HUDEP-2 (cell line): ENCODE data around the gene SPEN.

Source experiments
- DNase-seq, 76 experiments: peaks; one replicate each; lab custom pipeline; 2025; ENCODE audit not compliant: unreplicated experiment in 76 of 76; lab: John Stamatoyannopoulos, UW

Gene SPEN

DNA sequence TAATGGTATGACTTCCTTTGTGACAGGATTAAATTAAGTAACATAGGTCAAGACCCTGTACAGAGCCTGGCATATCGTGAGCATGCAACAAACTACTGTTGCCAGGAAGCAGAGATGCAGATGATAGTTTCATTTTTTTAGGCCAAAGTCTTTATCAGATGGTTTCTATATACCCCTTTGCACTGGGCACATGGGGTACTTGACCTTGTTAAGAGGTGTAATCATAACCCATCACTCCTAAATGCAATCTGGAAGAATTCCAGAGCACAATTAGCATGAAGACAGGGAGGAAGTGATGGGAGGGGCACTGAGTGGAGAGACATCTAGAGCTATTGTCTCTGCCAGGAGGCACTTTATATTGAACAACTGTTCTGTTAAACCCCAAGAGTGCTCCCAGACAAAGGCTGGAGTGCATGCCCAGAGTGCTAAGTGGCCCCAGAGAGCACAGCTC lies 106.3 kb downstream of the SPEN start:
- DNase-seq = peak in 13 of 76 experiments; percentile 10 to 50 (median 19)

DNA sequence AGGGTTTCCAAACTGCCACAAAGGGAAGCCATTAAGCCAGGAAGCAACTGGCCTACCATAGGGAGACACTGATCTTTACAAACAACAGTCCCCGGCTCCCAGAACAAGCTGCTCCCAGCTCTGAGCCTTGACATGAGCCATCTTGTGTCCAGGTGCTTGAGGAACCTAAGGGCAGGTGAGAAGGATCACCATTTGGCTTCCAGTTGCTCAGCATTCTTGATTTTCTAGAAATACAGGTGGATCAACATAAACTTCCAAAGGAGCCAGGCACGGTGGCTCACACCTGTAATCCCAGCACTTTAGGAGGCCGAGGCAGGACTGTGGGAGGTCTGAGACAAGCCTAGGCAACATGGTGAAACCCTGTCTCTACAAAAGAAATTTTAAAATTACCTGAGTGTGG lies 106.8 kb downstream of the SPEN start:
- DNase-seq = no peak

DNA sequence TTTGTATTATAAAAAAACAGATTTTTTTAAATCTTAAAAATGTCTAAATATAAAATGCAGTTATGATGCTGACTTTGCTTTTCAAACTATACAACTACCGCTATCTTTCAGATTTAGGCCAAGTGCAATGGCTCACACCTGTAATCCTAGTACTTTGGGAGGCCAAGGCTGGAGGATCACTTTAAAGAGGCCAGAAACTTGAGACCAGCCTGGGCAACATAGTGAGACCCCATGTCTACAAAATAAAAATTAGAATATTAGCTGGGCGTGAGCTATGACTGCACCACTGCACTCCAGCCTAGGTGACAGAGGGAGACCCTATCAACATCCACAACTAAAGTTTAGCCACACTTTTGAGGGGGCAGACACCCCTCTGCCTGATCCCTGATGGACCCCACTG lies 108.0 kb downstream of the SPEN start:
- DNase-seq = no peak

- DNase-seq = no peak
Observed at GRCh38 chr1:15956150-15956549, 108.6 kb downstream of the SPEN start.

GRCh38 chr1:15957221-15958095 lies 110.0 kb downstream of the SPEN start:
- DNase-seq = peak in 3 of 76 experiments; percentile 7 to 19 (median 9)

GRCh38 chr1:15958111-15958510 lies 110.6 kb downstream of the SPEN start:
- DNase-seq = no peak

GRCh38 chr1:15958793-15959192 lies 111.3 kb downstream of the SPEN start:
- DNase-seq = no peak

DNA sequence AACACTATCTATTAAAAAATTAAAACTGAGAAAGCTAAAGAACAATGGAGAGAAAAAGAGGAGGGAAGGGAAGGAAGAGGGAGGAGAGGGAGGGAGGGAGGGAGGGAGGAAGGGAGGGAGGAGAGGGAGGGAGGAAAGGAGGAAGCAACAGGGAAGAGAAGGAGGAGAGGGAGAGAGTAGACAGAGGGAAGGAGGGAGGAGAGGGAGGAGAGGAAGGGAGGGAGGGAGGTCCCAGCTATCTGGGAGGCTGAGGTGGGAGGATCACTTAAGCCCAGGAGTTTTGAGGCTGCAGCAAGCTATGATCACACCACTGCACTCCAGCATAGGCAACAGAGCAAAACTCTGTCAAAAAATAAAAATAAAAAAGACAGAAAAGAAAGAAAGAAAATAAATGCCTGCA lies 111.9 kb downstream of the SPEN start:
- DNase-seq = no peak

DNA sequence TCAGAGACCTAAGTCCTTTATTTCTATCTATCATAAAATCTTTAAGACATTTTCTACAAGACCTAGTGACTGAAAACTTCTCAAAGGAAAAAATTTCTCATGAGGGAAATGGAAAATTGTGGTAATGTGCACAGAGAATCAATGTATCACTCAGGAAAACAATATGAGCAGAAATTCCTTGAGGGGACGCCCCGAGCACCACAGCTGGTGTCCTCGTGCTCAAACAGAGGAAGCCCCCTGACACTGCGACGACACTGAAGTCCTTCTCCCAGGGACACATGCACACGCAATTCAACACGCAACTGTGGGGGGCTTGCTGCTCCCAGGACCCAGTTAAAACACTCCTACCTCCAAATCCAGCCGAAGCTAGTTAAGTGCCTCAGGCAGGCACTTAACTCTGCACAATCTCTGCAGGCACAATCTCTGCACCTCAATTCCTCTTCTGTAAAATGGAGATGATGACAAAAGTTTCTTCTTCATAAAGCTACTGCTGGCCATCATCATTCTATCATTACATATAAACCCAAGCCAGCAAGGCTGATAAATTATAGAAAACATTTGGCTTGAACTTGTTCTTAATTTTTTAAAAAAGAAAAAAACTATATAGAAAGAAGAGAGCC lies 112.4 kb downstream of the SPEN start:
- no peak for DNase-seq

GRCh38 chr1:15960808-15961207 lies 113.3 kb downstream of the SPEN start:
- DNase-seq = no peak

GRCh38 chr1:15961492-15961891 lies 114.0 kb downstream of the SPEN start:
- no peak for DNase-seq

DNA sequence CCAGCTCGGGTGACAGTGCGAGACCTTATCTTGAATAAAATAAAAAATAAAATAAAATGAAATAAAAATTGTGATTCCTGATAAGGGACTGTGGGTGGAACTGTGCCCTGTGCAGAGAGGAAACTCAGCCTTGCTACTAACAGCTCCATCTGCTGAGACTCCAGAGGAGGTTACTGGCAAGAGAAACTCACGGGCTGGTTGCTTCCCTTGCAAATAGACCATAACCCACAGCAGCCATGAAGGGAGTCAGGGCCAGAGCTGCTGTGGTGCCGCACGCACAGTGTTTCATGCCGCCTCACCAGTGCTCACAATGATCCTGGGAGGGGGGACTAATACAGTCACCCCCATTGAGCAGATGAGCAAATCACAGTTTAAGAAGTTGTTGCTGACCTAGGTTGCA lies 114.7 kb downstream of the SPEN start:
- DNase-seq = no peak

DNA sequence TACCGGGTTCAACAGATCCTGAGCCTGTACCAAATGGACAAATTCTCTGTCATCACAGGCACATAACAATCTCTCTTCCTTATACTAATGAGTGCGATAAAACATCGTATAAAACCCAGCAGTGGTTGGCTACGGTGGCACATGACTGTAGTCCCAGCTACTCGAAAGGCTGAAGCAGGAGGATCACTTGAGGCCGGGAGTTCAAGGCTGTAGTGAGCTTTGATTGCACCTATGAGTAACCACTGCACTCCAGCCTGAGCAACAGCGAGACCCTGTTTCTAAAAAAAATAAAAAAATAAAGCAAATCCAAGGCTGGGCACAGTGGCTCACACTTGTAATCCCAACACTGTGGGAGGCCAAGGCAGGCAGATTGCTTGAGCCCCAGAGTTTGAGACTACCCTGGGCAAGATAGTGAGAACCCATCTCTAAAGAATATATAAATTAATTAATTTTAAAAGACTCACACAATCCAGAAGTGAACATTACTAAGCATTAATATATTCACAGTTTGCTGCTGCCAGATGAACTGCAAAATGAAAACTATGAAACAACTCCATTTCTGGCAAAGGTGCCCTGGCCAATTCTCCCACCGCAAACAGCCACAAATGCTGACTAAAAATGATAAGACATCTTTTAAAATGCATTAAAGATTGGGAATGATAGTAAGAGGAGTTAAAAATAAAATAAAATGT lies 115.3 kb downstream of the SPEN start:
- DNase-seq = no peak

DNA sequence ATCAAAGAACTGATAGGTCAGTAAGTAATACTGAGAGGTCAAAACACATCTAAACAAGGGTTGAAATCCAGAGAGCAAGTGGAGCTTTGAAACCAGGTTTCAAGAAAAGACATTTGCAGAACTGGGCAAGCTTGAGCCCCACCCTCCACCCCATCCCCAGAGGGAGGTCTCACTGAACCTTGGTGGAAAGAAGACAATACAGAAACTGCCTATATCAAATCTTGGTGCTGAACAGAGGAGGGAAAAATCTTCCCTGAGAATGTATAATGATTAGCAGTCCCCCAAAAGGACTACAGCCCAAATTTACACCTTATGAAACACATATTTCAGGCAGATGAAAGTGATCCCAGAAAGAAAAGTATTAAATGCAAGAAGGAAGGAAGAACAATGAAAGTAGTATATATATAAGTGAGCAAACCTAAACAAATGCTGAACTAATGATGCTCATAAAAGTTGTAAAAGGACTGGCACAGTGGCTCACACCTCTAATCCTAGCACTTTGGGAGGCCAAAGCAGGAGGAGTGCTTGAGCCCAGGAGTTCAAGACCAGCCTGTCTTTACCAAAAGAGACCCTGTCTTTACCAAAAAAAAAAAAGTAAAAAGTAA lies 116.0 kb downstream of the SPEN start:
- no peak for DNase-seq

- no peak for DNase-seq
Observed at GRCh38 chr1:15963968-15964648, 116.6 kb downstream of the SPEN start.

- DNase-seq = no peak
Observed at GRCh38 chr1:15965228-15965767, 117.8 kb downstream of the SPEN start.

GRCh38 chr1:15966081-15966955 lies 118.8 kb downstream of the SPEN start:
- no peak for DNase-seq

DNA sequence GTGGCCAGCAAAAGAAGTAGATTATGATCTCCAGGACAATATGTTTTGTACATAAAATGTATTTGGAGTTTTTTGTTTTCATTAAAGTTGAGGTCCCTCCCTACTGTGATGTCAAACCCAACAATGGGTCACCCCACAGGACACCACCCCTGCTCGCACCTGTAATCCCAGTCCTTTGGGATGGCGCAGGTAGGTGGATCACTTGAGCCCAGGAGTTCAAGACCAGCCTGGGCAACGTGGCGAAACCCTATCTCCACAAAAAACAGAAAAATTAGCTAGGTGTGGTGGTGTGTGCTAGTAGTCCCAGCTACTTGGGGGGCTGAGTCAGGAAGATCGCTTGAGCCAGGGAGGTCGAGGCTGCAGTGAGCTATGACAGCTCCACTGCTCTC lies 119.4 kb downstream of the SPEN start:
- DNase-seq = no peak

GRCh38 chr1:15968172-15968571 lies 120.7 kb downstream of the SPEN start:
- DNase-seq = no peak
